Measurements from ENCODE around the gene POU2F2. TPM values are rescaled to one million over a fixed set of nuclear protein-coding genes. Genes with fewer than 3 reads are reported as not detected.

POU2F2 gene
- total and polyA plus RNA-seq, 3 experiments from 2014 or later = 8.5 to 47.9 (median 46.7) TPM

DNA sequence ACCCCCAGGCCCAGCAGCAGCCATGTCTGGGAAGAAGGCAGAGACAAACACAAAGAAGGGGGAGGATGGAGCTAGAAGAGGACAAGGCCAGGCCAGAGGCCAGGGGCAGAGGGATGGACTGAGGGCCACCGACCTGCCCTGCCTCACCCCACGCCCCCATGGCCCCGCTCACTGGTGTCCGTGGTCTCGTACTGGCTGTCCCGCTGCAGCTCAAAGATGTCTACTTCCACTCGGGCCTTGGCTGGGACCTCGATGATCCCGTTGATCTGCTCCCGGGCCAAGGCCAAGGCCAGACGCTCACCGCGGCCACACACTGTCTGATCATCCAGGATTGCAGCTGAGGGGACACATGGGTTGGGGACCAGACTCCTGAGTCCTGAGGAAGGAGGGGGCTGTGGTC lies 67.2 kb downstream of the POU2F2 start:
- no peaks in the 10 kb centered on the region for H3K4me1 ChIP-seq (ENCODE audit: insufficient read depth, low read length)
- no peak for DNase-seq
- H3K27me3 ChIP-seq (ENCODE audit: insufficient read depth, low read length, poor library complexity, severe bottlenecking) = peaks cover 16% of the 10 kb centered on the region
- H3K4me3 ChIP-seq (ENCODE audit: low read length) = no peak overlapping the region
- no peaks in the 10 kb centered on the region for H3K9me3 ChIP-seq (ENCODE audit: low read length)
- H3K9me3 Mint-ChIP-seq = no peaks in the 10 kb centered on the region
- H3K36me3 ChIP-seq (ENCODE audit: insufficient read depth, low read length) = no peaks in the 10 kb centered on the region
- POLR2A ChIA-PET = no interaction called here
- peaks cover 8 to 28% of the 10 kb centered on the region in 2 donors for H3K27me3 Mint-ChIP-seq
- H3K27ac ChIP-seq (ENCODE audit: low read depth, low read length) = no peak overlapping the region
- H3K27ac Mint-ChIP-seq = no peak overlapping the region
- no peaks in the 10 kb centered on the region for H3K36me3 Mint-ChIP-seq
- no peaks in the 10 kb centered on the region for H3K4me1 Mint-ChIP-seq
- no peak overlapping the region for H3K4me3 Mint-ChIP-seq
- CTCF ChIA-PET = no interaction called here

DNA sequence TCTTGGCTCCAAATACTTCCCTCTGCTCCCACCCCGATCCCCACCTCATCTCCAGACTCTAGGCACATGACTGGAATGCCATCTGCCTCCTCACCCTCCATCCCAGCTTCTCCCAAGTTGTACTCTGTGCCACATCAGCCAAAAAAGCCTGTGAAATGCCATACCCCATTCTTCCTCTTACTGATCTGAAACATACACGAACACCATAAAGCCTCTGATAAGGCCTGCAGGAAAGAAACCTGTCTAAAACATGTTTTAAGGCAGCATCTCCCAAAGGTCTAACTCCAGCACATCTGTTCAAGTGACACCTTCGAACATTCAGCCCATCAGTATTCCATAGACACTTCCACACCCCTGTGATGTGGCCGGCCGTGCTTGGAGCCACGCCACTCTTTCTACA lies 67.8 kb downstream of the POU2F2 start:
- H3K9me3 Mint-ChIP-seq = no peaks in the 10 kb centered on the region
- no peaks in the 10 kb centered on the region for H3K4me1 Mint-ChIP-seq
- CTCF ChIA-PET = no interaction called here

GRCh38 chr19:42062381-42062780 lies 69.9 kb downstream of the POU2F2 start:
- Histone ChIP-seq H3K27me3 (ENCODE audit: insufficient read depth, low read length, poor library complexity, severe bottlenecking) (peaks cover 8% of the 10 kb centered on the region), H3K4me3 (ENCODE audit: low read length) (no peak overlapping the region), H3K4me1 (ENCODE audit: insufficient read depth, low read length) (no peaks in the 10 kb centered on the region), H3K9me3 (ENCODE audit: low read length) (no peaks in the 10 kb centered on the region), H3K36me3 (ENCODE audit: insufficient read depth, low read length) (no peaks in the 10 kb centered on the region), H3K27ac (ENCODE audit: low read depth, low read length) (no peak overlapping the region)
- ChIA-PET CTCF (no interaction called here), POLR2A (no interaction called here)
- Mint-ChIP-seq H3K4me1 (no peaks in the 10 kb centered on the region), H3K27me3 (peaks cover 12 to 33% of the 10 kb centered on the region in 2 donors), H3K27ac (no peak overlapping the region), H3K36me3 (no peaks in the 10 kb centered on the region), H3K9me3 (no peaks in the 10 kb centered on the region), H3K4me3 (no peak overlapping the region)
- no peak for DNase-seq

More for the DNA sequence above, 67.8 kb downstream of the POU2F2 start:
- Mint-ChIP-seq H3K27me3 (peaks cover 8 to 33% of the 10 kb centered on the region in 2 donors), H3K36me3 (no peaks in the 10 kb centered on the region), H3K27ac (peak overlapping the region in 1 of 8 donors; percentile 56), H3K4me3 (no peak overlapping the region)
- Histone ChIP-seq H3K27me3 (ENCODE audit: insufficient read depth, low read length, poor library complexity, severe bottlenecking) (peaks cover 16% of the 10 kb centered on the region), H3K4me1 (ENCODE audit: insufficient read depth, low read length) (no peaks in the 10 kb centered on the region), H3K9me3 (ENCODE audit: low read length) (no peaks in the 10 kb centered on the region), H3K27ac (ENCODE audit: low read depth, low read length) (no peak overlapping the region), H3K36me3 (ENCODE audit: insufficient read depth, low read length) (no peaks in the 10 kb centered on the region), H3K4me3 (ENCODE audit: low read length) (no peak overlapping the region)
- DNase-seq = no peak
- POLR2A ChIA-PET = no interaction called here

GRCh38 chr19:42060117-42060516 lies 72.1 kb downstream of the POU2F2 start:
- POLR2A ChIA-PET = no interaction called here
- H3K27me3 ChIP-seq (ENCODE audit: insufficient read depth, low read length, poor library complexity, severe bottlenecking) = no peaks in the 10 kb centered on the region
- peak overlapping the region in 1 of 8 donors; percentile 55 for H3K27ac Mint-ChIP-seq

GRCh38 chr19:42059196-42059595 lies 73.0 kb downstream of the POU2F2 start:
- Mint-ChIP-seq H3K27me3 (peaks cover 10 to 21% of the 10 kb centered on the region in 2 donors), H3K9me3 (no peaks in the 10 kb centered on the region), H3K4me3 (no peak overlapping the region), H3K4me1 (no peaks in the 10 kb centered on the region), H3K36me3 (no peaks in the 10 kb centered on the region), H3K27ac (no peak overlapping the region)
- H3K4me3 ChIP-seq (ENCODE audit: low read length) = no peak overlapping the region
- no peaks in the 10 kb centered on the region for H3K4me1 ChIP-seq (ENCODE audit: insufficient read depth, low read length)
- no peak for DNase-seq
- H3K27me3 ChIP-seq (ENCODE audit: insufficient read depth, low read length, poor library complexity, severe bottlenecking) = no peaks in the 10 kb centered on the region
- no peak overlapping the region for H3K27ac ChIP-seq (ENCODE audit: low read depth, low read length)
- no peaks in the 10 kb centered on the region for H3K36me3 ChIP-seq (ENCODE audit: insufficient read depth, low read length)
- CTCF ChIA-PET = no interaction called here
- no peaks in the 10 kb centered on the region for H3K9me3 ChIP-seq (ENCODE audit: low read length)
- POLR2A ChIA-PET = no interaction called here

More at GRCh38 chr19:42060117-42060516, 72.1 kb downstream of the POU2F2 start:
- H3K4me1 ChIP-seq (ENCODE audit: insufficient read depth, low read length) = no peaks in the 10 kb centered on the region
- H3K4me3 ChIP-seq (ENCODE audit: low read length) = no peak overlapping the region
- peaks cover 10 to 31% of the 10 kb centered on the region in 2 donors for H3K27me3 Mint-ChIP-seq
- no peak overlapping the region for H3K27ac ChIP-seq (ENCODE audit: low read depth, low read length)
- no peaks in the 10 kb centered on the region for H3K9me3 ChIP-seq (ENCODE audit: low read length)
- H3K36me3 Mint-ChIP-seq = no peaks in the 10 kb centered on the region
- H3K4me1 Mint-ChIP-seq = no peaks in the 10 kb centered on the region
- no peak for DNase-seq
- no peak overlapping the region for H3K4me3 Mint-ChIP-seq
- H3K36me3 ChIP-seq (ENCODE audit: insufficient read depth, low read length) = no peaks in the 10 kb centered on the region
- CTCF ChIA-PET = interaction anchor here (0.9 kb wide), 1 partner anchor 25 kb away, joined by 3 read pairs; no protein-coding TSS in a partner anchor
- no peaks in the 10 kb centered on the region for H3K9me3 Mint-ChIP-seq

DNA sequence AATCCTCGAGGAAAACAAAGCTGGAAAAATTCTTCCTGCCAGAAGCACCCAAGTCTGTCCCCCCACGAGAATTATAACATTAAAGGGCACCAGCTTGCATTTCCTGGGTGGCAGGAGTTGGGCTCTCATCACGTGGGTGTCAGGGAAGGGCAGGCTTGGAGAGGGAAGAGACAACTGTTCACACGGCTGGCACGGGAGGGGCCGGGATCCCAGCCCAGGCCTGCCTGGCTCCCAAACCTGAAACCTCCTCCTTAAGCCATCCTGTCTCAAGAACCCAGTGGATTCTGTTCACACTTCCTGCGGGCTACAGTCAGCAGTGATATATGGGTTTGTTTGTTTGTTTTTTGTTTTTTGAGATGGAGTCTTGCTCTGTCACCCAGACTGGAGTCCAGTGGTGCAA lies 74.4 kb downstream of the POU2F2 start:
- Histone ChIP-seq H3K27ac (ENCODE audit: low read depth, low read length) (no peak overlapping the region), H3K4me3 (ENCODE audit: low read length) (no peak overlapping the region), H3K9me3 (ENCODE audit: low read length) (no peaks in the 10 kb centered on the region), H3K4me1 (ENCODE audit: insufficient read depth, low read length) (no peaks in the 10 kb centered on the region), H3K27me3 (ENCODE audit: insufficient read depth, low read length, poor library complexity, severe bottlenecking) (no peaks in the 10 kb centered on the region), H3K36me3 (ENCODE audit: insufficient read depth, low read length) (no peaks in the 10 kb centered on the region)
- Mint-ChIP-seq H3K27ac (no peak overlapping the region), H3K27me3 (peaks cover 11 to 16% of the 10 kb centered on the region in 2 donors), H3K4me1 (no peaks in the 10 kb centered on the region), H3K4me3 (no peak overlapping the region), H3K9me3 (no peaks in the 10 kb centered on the region), H3K36me3 (no peaks in the 10 kb centered on the region)
- POLR2A ChIA-PET = no interaction called here
- no peak for DNase-seq
- CTCF ChIA-PET = no interaction called here

GRCh38 chr19:42054205-42054604 lies 78.0 kb downstream of the POU2F2 start:
- Mint-ChIP-seq H3K36me3 (no peaks in the 10 kb centered on the region), H3K4me3 (no peak overlapping the region), H3K27ac (no peak overlapping the region), H3K4me1 (peaks cover 3 to 4% (median 3%) of the 10 kb centered on the region in 3 donors), H3K27me3 (peaks cover 0 to 14% of the 10 kb centered on the region in 2 donors), H3K9me3 (no peaks in the 10 kb centered on the region)
- Histone ChIP-seq H3K4me1 (ENCODE audit: insufficient read depth, low read length) (no peaks in the 10 kb centered on the region), H3K27me3 (ENCODE audit: insufficient read depth, low read length, poor library complexity, severe bottlenecking) (no peaks in the 10 kb centered on the region), H3K9me3 (ENCODE audit: low read length) (no peaks in the 10 kb centered on the region), H3K36me3 (ENCODE audit: insufficient read depth, low read length) (no peaks in the 10 kb centered on the region), H3K4me3 (ENCODE audit: low read length) (no peak overlapping the region), H3K27ac (ENCODE audit: low read depth, low read length) (no peak overlapping the region)
- POLR2A ChIA-PET = no interaction called here
- CTCF ChIA-PET = no interaction called here
- no peak for DNase-seq

DNA sequence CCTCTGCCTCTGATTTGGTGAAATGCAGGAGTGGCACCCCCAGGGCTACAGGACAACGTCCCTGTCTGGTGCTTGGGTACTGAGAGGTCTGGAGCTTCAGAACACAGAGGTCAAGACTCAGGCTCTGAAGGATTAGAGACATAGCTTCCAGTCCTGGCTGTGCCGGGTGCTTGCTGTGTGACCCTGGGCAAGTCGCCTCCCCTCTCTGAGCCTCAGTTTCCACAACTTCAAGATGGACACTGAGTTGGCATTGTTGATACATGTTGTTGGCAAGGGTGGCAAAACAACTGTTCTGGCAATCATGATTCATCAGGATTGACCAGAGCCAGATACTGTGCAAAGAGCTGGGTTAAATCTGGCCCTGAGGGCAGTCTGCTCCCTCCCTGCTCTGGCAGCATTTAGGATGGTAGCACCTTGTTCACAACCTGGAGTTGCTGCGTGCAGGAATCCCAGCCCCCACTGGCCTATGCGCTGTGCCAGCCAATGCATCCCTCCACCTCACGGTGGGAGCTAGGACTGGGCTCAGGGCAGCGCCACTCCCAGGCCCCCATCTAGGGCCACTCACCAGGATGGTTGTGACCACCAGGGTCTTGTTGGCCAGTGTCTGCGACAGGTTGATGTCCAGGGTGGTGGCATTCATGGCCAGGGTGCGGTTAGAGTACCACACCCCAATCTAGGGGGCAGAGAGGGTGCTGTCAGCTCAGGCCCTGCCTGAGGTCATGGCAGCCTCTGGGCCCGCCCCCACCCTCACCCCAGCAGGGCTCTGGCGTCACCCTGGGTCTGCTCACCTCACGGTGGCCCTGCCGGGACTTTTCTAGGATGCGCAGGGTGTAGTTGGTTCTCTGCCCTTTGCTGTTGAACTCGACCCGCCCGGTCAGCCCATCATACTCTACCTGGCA lies 79.0 kb downstream of the POU2F2 start:
- DNase-seq = no peak
- Mint-ChIP-seq H3K27ac (peak overlapping the region in 1 of 8 donors; percentile 60), H3K4me3 (no peak overlapping the region), H3K27me3 (peaks cover 0 to 9% of the 10 kb centered on the region in 2 donors), H3K9me3 (no peaks in the 10 kb centered on the region), H3K36me3 (no peaks in the 10 kb centered on the region), H3K4me1 (peaks cover 7 to 9% (median 9%) of the 10 kb centered on the region in 3 donors)
- no peaks in the 10 kb centered on the region for H3K4me1 ChIP-seq (ENCODE audit: insufficient read depth, low read length)
- CTCF ChIA-PET = interaction anchor here (1.1 kb wide), 1 partner anchor 18 kb away, joined by 3 read pairs; no protein-coding TSS in a partner anchor
- no peaks in the 10 kb centered on the region for H3K9me3 ChIP-seq (ENCODE audit: low read length)
- H3K36me3 ChIP-seq (ENCODE audit: insufficient read depth, low read length) = no peaks in the 10 kb centered on the region
- H3K27me3 ChIP-seq (ENCODE audit: insufficient read depth, low read length, poor library complexity, severe bottlenecking) = no peaks in the 10 kb centered on the region
- no peak overlapping the region for H3K27ac ChIP-seq (ENCODE audit: low read depth, low read length)
- POLR2A ChIA-PET = no interaction called here
- no peak overlapping the region for H3K4me3 ChIP-seq (ENCODE audit: low read length)
